HepG2 (cell line): ENCODE data around the gene LIPA. TPM values are rescaled to one million over a fixed set of nuclear protein-coding genes. Genes with fewer than 3 reads are reported as not detected.

Experiments
- BORCS8-MEF2B ChIP-seq: sonication (generic); formaldehyde crosslinking; IDR thresholded peaks from 2 replicates; pipeline ENCODE4 v1.8.0; 2022; ENCODE audit warnings: mild to moderate bottlenecking, missing genetic modification reagents
- HMGXB3 ChIP-seq: sonication (generic); formaldehyde crosslinking; IDR thresholded peaks from 2 replicates; pipeline ENCODE4 v1.4.0; 2020; ENCODE audit warnings: missing genetic modification reagents, borderline replicate concordance
- KLF11 ChIP-seq: IDR thresholded peaks from 2 replicates; pipeline ENCODE4 v1.6.1; 2016; ENCODE audit warnings: missing compliant biosample characterization
- MYC ChIP-seq: sonication (generic); formaldehyde crosslinking; IDR thresholded peaks from 2 replicates; pipeline ENCODE4 v1.9.0; 2021; ENCODE audit warnings: missing genetic modification reagents, borderline replicate concordance
- TCF12 ChIP-seq, 2 experiments: fragments of 450-650 bp in 1 of 2; sonication (generic) in 1 of 2; formaldehyde crosslinking in 1 of 2; IDR thresholded peaks; 2 replicates each; pipeline versions ENCODE4 v1.6.1 to v1.8.0; 2017 to 2022; ENCODE audit warnings: antibody characterized with exemption in 1 of 2, mild to moderate bottlenecking in 1 of 2, missing genetic modification reagents in 1 of 2, moderate library complexity in 1 of 2
- ZNF33A ChIP-seq: sonication (generic); formaldehyde crosslinking; IDR thresholded peaks from 2 replicates; pipeline ENCODE4 v1.5.1; 2020; ENCODE audit warnings: missing genetic modification reagents, mild to moderate bottlenecking, moderate library complexity, borderline replicate concordance
- polyA plus RNA-seq, 8 experiments: library from polyadenylated mRNA; depleted of rRNA in 3 of 8; stranded (reverse) in 7 of 8; unstranded in 1 of 8; fragments of >200 nt; fragmentation: Illumina TruSeq in 4 of 8; extraction: Trizol in 4 of 8; gene quantifications; 2 replicates each; pipeline versions ENCODE4 v1.2.1 to v1.2.3, GENCODE V29; 2011 to 2016; ENCODE audit warnings: low read depth in 4 of 8, missing spikeins in 1 of 8, mixed read lengths in 1 of 8; ENCODE audit not compliant: insufficient read depth in 1 of 8
- total RNA-seq, 5 experiments: library from RNA; depleted of rRNA; stranded (reverse); fragments of >200 nt; fragmentation: Illumina TruSeq; extraction: Trizol; gene quantifications; 2 replicates each; pipeline ENCODE4 v1.2.3, GENCODE V29; 2016; ENCODE audit warnings: low read depth in 1 of 5
- TF ChIP-seq, protein P1 (sequence below): sonication (generic); formaldehyde crosslinking; IDR thresholded peaks from 2 replicates; pipeline ENCODE4 v1.4.0; 2020; ENCODE audit warnings: missing genetic modification reagents, mild to moderate bottlenecking, borderline replicate concordance
- TF ChIP-seq, protein P2 (sequence below): sonication (generic); formaldehyde crosslinking; IDR thresholded peaks from 2 replicates; pipeline ENCODE4 v1.5.0; 2020; ENCODE audit warnings: mild to moderate bottlenecking, missing genetic modification reagents

Gene LIPA
- total and polyA plus RNA-seq, 2 of the 13 experiments (the other 11 are each of a cell fraction or from before 2014, with no cell fraction given) = 57.1 to 79.5 TPM

DNA sequence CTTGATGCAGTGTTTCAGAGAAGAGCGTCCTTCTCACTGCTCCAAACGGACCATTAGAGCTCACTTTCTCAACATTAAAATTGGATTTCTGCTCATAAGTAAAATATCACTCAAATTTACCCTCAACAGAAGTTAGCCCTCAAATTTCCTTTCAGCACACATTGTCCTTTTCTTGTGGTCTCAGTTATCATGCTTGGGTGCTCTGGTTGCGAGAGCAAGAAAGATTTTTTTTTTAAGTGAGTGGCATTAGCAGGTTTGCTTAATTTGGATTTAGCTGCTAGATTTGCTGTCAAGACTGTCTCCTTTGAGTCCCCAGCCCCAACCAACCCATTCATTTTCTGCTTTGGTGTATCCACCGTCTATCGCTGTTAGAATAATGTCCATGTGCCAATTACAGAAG is 41.9 kb downstream of the LIPA start (continued):
- TF ChIP-seq HMGXB3 (CRISPR knock-in tag) (no peak), ZNF33A (no peak), TCF12 (IDR thresholded peaks at IDR 0.05) (no peak), TCF12 (CRISPR knock-in tag; IDR thresholded peaks at IDR 0.05) (no peak), MYC (no peak), KLF11 (CRISPR knock-in tag) (no peak), BORCS8-MEF2B (CRISPR knock-in tag) (no peak)
- TF ChIP-seq, protein P1, sequence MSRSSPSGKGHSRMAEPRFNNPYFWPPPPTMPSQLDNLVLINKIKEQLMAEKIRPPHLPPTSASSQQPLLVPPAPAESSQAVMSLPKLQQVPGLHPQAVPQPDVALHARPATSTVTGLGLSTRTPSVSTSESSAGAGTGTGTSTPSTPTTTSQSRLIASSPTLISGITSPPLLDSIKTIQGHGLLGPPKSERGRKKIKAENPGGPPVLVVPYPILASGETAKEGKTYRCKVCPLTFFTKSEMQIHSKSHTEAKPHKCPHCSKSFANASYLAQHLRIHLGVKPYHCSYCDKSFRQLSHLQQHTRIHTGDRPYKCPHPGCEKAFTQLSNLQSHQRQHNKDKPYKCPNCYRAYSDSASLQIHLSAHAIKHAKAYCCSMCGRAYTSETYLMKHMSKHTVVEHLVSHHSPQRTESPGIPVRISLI = no peak
- TF ChIP-seq, protein P2, sequence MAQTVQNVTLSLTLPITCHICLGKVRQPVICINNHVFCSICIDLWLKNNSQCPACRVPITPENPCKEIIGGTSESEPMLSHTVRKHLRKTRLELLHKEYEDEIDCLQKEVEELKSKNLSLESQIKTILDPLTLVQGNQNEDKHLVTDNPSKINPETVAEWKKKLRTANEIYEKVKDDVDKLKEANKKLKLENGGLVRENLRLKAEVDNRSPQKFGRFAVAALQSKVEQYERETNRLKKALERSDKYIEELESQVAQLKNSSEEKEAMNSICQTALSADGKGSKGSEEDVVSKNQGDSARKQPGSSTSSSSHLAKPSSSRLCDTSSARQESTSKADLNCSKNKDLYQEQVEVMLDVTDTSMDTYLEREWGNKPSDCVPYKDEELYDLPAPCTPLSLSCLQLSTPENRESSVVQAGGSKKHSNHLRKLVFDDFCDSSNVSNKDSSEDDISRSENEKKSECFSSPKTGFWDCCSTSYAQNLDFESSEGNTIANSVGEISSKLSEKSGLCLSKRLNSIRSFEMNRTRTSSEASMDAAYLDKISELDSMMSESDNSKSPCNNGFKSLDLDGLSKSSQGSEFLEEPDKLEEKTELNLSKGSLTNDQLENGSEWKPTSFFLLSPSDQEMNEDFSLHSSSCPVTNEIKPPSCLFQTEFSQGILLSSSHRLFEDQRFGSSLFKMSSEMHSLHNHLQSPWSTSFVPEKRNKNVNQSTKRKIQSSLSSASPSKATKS = no peak
